T-helper 1 cell treated with Interleukin-12 subunit alpha and Interleukin-12 subunit beta and Interleukin-4 antibody, amounts not matched to agents 30 ng/mL and 1 ng/mL, for 36 hours (primary cell): Measurements from ENCODE around the gene GRIP1. TPM values are rescaled to one million over a fixed set of nuclear protein-coding genes. Genes with fewer than 3 reads are reported as not detected.

Source experiments
- intact Hi-C: fragments of 100-400 bp; cut with micrococcal nuclease; formaldehyde crosslinking; loops from one replicate; pipeline ENCODE4 v1.15.1; 2024
- total RNA-seq: library from RNA; stranded (reverse); gene quantifications from 2 replicates; pipeline ENCODE4 v1.2.3, GENCODE V29; 2022

GRIP1 gene
- not detected in 2 replicates for total RNA-seq

GRCh38 chr12:66678338-66679275, at the start of gene GRIP1:
Gene GRIP1, minus strand, starts transcription at chr12:66679076. Its CDS starts 172 bp downstream, at chr12:66678904.
- intact Hi-C loops: no loop called here

- intact Hi-C loops: no loop called here
Measured at GRCh38 chr12:66726556-66726955, 47.7 kb upstream of the GRIP1 start.

GRCh38 chr12:66725031-66725430, 46.2 kb upstream of the GRIP1 start:
- intact Hi-C loops: no loop called here

DNA sequence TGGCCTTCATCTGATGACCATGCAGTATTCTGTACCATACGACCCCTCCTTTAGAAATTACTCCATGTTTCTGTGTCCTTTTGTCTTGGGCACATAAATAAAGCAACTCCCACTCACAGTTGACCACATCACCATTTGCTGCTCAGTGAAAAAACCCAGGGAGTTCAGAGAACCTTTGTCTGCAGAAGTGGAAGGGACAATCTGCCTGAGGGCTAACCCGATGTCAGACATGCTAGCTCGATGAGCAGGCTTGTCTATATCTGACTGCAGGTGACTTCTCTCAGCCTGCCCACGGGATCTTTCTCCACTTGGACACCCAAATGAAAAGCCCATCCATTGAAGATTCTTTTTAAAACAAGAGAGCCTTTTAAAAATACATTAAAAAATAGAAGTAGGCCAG, 45.7 kb upstream of the GRIP1 start:
- intact Hi-C loops: no loop called here

GRCh38 chr12:66724026-66724425, 45.1 kb upstream of the GRIP1 start:
- intact Hi-C loops: no loop called here

DNA sequence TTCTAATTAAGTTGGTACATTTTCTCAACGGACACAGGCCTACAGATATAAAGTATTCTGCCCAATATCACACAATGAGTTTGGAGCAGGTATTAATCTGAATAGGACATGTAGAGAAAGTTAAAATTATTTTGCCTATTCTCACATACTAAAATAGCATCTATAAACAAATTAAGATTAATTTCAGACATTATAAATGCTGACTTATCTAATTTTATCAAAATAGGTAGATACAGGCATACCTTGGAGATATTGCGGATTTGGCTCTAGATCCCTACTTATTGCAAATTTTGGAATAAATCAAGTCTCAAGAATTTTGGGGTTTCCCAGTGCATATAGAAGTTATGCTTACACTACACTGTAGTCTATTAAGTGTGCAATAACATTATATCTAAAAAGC, 41.0 kb upstream of the GRIP1 start:
- intact Hi-C loops: loop anchor here (10.0 kb wide), 1 partner anchor 545 kb away; the partner anchor contains the start of gene CAND1

- intact Hi-C loops: loop anchor here (1.0 to 10.0 kb wide), 2 partner anchors 144 to 548 kb away; partner anchors contain the start of gene CAND1
Measured at GRCh38 chr12:66717036-66717673, 38.3 kb upstream of the GRIP1 start.

DNA sequence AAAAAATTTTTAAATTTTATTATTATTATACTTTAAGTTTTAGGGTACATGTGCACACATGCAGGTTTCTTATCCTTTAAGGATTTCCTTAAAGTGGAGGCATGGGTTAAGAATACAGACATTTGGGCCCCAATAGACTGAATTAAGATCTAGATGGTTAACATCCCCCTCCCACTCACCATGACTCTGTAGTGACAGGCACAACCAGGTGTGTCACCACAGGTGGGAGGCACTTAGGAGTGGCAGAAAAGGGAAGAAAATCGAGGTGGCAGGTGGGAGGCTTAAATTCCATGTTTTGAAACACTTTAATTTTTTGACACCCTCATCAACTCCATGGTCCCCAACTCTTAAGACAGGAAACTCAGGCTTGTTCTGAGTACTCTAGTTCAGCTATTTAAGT, 37.6 kb upstream of the GRIP1 start:
- intact Hi-C loops: loop anchor here (10.0 kb wide), 1 partner anchor 548 kb away; the partner anchor contains the start of gene CAND1

DNA sequence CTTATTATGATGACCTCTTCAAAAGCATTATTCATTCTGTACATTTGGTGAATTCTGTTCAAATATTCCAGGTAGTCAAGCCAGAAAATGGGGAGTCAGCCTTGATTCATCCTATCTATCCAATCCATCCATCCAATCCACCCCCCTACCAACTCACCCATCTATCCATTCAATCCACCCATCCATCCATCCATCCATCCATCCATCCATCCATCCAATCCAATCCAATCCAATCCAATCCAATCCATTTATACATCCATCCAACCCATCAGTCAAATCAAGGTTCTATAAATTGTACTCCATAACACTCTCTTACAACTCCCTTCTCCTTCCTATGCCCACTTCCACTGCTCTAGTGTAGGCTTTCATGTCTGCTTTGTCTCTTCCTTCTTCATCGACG, 35.8 kb upstream of the GRIP1 start:
- intact Hi-C loops: loop anchor here (1.0 to 10.0 kb wide), 2 partner anchors 63 to 550 kb away; partner anchors contain the start of gene CAND1

GRCh38 chr12:66713984-66714383, 35.1 kb upstream of the GRIP1 start:
- intact Hi-C loops: loop anchor here (1.0 to 10.0 kb wide), 2 partner anchors 63 to 551 kb away; partner anchors contain the start of gene CAND1

- intact Hi-C loops: loop anchor here (2.0 to 10.0 kb wide), 2 partner anchors 67 to 555 kb away; partner anchors contain the start of gene CAND1
Measured at GRCh38 chr12:66709893-66710292, 31.0 kb upstream of the GRIP1 start.

DNA sequence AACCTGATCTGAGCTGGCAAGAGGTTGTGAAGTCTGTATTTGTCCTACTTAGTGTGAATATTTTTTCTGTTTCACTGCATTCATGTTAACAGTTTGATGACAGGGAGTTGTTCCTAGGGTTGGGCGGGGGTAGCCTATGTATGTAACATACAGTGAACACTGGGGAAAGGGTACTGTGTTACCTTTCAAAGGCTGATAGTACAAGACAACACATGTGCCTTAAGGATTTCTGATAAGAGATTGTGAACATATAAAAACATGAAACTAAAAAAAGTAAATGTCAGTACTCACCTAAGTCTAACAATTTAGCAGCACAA, 30.5 kb upstream of the GRIP1 start:
- intact Hi-C loops: loop anchor here (2.0 kb wide), 1 partner anchor 67 kb away; no protein-coding TSS in a partner anchor

DNA sequence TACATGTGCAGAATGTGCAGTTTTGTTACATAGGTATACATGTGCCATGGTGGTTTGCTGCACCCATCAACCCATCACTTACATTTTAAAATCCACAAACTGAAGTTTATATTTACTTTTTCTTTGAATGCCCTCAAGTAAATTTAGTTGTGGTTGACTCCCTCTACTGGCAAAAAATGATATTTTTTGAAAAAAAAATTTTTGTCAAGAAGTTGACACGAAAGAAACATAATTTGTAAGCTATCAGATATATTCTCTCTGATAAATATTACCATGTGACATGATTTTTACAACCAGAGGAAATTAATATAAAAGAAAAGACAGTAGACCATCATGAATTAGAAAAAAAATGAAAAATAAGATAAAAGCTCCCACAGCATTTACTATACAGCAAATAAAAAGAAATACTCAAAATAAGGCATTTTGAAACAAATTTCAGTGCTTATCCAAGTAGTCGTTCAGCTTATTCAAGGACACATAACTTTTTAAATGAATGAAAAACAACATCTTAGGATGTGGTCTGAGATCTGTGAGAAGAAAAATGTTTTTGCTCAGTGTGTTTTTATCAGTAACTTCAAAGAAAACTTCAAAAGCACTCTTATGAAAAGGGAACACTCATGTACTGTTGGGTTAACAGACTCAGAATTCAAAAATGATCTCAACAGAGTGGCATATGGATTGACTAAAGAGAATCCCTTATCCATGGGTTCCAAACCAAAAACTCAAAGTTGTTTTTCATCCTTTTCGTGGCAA, 30.0 kb upstream of the GRIP1 start:
- intact Hi-C loops: loop anchor here (1.0 to 2.0 kb wide), 2 partner anchors 68 to 152 kb away; no protein-coding TSS in a partner anchor

DNA sequence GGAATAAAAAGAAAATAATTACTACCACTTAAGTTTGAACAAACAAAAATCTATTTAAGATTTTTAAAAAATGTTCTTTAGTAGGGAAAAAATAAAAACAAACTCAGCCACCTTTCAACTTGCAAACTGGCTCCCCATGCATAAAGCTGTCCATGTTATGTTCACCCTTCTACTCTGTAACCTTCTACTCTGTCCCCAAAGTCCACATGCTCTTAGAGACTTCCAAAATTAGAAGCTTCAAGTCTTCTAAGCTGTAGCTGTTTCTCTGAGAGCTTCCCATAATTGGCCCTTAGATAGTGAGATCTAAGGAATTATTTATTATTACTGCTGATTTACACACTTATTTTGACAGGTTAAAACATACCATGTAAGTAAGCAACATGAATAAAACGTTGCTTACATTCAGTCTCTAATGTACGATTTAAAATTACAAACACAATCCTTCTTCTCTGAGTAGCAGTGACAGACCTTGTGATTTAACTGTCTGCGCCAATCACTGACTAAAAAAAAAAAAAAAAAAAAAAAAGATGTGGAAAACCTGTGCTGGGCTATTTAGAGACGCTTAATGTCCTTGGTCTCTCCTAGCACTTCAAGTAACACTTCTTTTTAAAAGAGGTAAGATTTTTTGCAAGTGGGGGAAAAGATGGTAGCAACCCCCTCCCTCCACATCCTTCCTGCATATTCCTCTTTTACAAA, 28.3 kb upstream of the GRIP1 start:
- intact Hi-C loops: no loop called here

- intact Hi-C loops: no loop called here
Measured at GRCh38 chr12:66699738-66700482, 21.0 kb upstream of the GRIP1 start.

GRCh38 chr12:66698558-66698957, 19.7 kb upstream of the GRIP1 start:
- intact Hi-C loops: no loop called here

DNA sequence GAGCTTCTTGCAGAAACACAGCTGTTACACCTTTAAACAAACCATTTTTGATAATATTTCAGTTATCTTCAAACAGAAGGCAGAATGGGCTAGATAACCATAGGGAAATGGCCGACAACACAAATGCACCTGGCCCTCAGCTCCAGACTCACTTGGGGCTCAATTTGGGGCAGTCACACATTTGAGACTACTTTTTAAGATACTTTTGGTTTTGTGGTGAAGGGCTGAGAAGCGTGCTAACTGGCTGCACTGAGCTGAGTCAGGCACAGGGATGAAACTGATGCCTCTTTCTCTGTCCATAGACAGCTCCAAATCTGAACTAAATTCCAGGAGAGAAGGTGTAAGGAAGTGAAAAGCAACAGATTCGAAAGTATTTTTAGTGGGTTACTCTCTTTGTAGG, 18.5 kb upstream of the GRIP1 start:
- intact Hi-C loops: no loop called here

- intact Hi-C loops: loop anchor here (1.0 kb wide), 6 partner anchors 166 to 1804 kb away; no protein-coding TSS in a partner anchor
Measured at GRCh38 chr12:66694666-66695613, 16.1 kb upstream of the GRIP1 start.
